Measurements from ENCODE around the gene KLF15.

- no peak for TF ChIP-seq GATA2 (IDR thresholded peaks at IDR 0.05; ENCODE audit: low read depth, low read length)
- TF ChIP-seq GATA3 (IDR thresholded peaks at IDR 0.05; ENCODE audit: low read depth, low read length) = no peak
Observed at GRCh38 chr3:126346466-126346865, 10.7 kb downstream of the KLF15 start.
